ENCODE data around the gene MAML3.

The MAML3 gene

GRCh38 chr4:139686988-139687387 lies 467.0 kb downstream of the MAML3 start:
- no peak for DNase-seq (ENCODE audit: low read depth, low spot score)

- DNase-seq (ENCODE audit: low read depth, low spot score): no peak
These were observed 467.9 kb downstream of the MAML3 start for GRCh38 chr4:139686130-139686529.

GRCh38 chr4:139685180-139685579 lies 468.8 kb downstream of the MAML3 start:
- DNase-seq (ENCODE audit: low read depth, low spot score): no peak

GRCh38 chr4:139684351-139684750 lies 469.6 kb downstream of the MAML3 start:
- DNase-seq (ENCODE audit: low read depth, low spot score): no peak

GRCh38 chr4:139682741-139683151 lies 471.2 kb downstream of the MAML3 start:
- no peak for DNase-seq (ENCODE audit: low read depth, low spot score)

GRCh38 chr4:139682309-139682708 lies 471.7 kb downstream of the MAML3 start:
- DNase-seq (ENCODE audit: low read depth, low spot score): no peak

GRCh38 chr4:139676913-139677585 lies 476.9 kb downstream of the MAML3 start:
- DNase-seq (ENCODE audit: low read depth, low spot score): no peak

GRCh38 chr4:139676365-139676764 lies 477.6 kb downstream of the MAML3 start:
- DNase-seq (ENCODE audit: low read depth, low spot score): no peak

GRCh38 chr4:139675651-139676050 lies 478.3 kb downstream of the MAML3 start:
- no peak for DNase-seq (ENCODE audit: low read depth, low spot score)

GRCh38 chr4:139674875-139675550 lies 479.0 kb downstream of the MAML3 start:
- DNase-seq (ENCODE audit: low read depth, low spot score): no peak

GRCh38 chr4:139672732-139673131 lies 481.3 kb downstream of the MAML3 start:
- DNase-seq (ENCODE audit: low read depth, low spot score): no peak

GRCh38 chr4:139672215-139672614 lies 481.8 kb downstream of the MAML3 start:
- no peak for DNase-seq (ENCODE audit: low read depth, low spot score)

GRCh38 chr4:139670775-139671174 lies 483.2 kb downstream of the MAML3 start:
- DNase-seq (ENCODE audit: low read depth, low spot score): no peak

GRCh38 chr4:139669890-139670289 lies 484.1 kb downstream of the MAML3 start:
- DNase-seq (ENCODE audit: low read depth, low spot score): no peak

GRCh38 chr4:139669335-139669734 lies 484.6 kb downstream of the MAML3 start:
- DNase-seq (ENCODE audit: low read depth, low spot score): no peak

- DNase-seq (ENCODE audit: low read depth, low spot score): no peak
These were observed 485.3 kb downstream of the MAML3 start for GRCh38 chr4:139668658-139669201.

- DNase-seq (ENCODE audit: low read depth, low spot score): no peak
These were observed 485.9 kb downstream of the MAML3 start for GRCh38 chr4:139668036-139668435.
